OCI-LY3 (cell line): ENCODE measurements around the gene SERINC5.

Experiments used
- CTCF ChIP-seq: fragments of 200-600, 300-600 bp; sonication (generic); IDR thresholded peaks from 2 replicates; pipeline ENCODE4 v1.5.1; 2014; ENCODE audit warnings: antibody characterized with exemption, low read length, low read depth
- EZH2phosphoT487 ChIP-seq: fragments of 200-600 bp; shearing (Covaris generic); IDR thresholded peaks from 2 replicates; pipeline ENCODE4 v1.6.1; 2018; ENCODE audit warnings: antibody characterized with exemption, mixed run types, low read depth

- no peak for TF ChIP-seq CTCF
- no peak for TF ChIP-seq EZH2phosphoT487
Measured at GRCh38 chr5:80090884-80091166, 165.0 kb downstream of the SERINC5 start.
